ENCODE measurements around the gene COLQ. TPM values are rescaled to one million over a fixed set of nuclear protein-coding genes. Genes with fewer than 3 reads are reported as not detected.

Gene COLQ
- total and polyA plus RNA-seq, 12 donors, result 0.60 to 7.7 (median 2.0) TPM; not detected in 1

DNA sequence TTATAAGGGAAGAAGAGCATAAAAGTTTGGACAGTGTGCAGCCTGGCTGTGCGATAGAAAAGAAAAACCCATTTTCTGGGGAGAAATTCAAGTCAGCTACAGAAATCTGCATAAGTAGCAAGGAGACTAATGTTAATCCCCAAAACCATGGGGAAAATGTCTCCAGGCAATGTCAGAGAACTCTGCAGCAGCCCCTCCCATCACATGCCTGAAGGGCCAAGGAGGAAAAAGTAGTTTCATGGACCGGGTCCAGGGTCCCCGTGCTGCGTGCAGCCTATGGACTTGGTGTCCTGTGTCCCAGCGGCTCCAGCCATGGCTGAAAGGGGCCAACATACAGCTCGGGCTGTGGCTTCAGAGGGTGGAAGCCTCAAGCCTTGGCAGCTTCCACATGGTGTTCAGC lies 28.3 kb upstream of the COLQ start:
- intact Hi-C loops (cut with DNase I), result loop anchor here in 1 of 2 donors (10.0 kb wide), 2 partner anchors 115 to 345 kb away; partner anchors contain the start of gene CAPN7
- H3K4me3 ChIP-seq, result no peak overlapping the region
- H3K4me1 ChIP-seq (replicated peaks in 1 of 2), result no peaks in the 10 kb centered on the region
- TF ChIP-seq CTCF (IDR thresholded peaks at IDR 0.05), result no peak
- TF ChIP-seq POLR2A (IDR thresholded peaks at IDR 0.05), result no peak
- H3K36me3 ChIP-seq (replicated peaks in 1 of 2), result no peaks in the 10 kb centered on the region
- H3K9me3 ChIP-seq (replicated peaks in 1 of 3), result no peaks in the 10 kb centered on the region
- H3K27ac ChIP-seq, result no peak overlapping the region
- H3K27me3 ChIP-seq, result no peaks in the 10 kb centered on the region
- no peak for DNase-seq
- WGBS, 4 donors, result 74 to 100% (median 94%) methylated on average over 4 to 6 of the region's 6 CpGs

DNA sequence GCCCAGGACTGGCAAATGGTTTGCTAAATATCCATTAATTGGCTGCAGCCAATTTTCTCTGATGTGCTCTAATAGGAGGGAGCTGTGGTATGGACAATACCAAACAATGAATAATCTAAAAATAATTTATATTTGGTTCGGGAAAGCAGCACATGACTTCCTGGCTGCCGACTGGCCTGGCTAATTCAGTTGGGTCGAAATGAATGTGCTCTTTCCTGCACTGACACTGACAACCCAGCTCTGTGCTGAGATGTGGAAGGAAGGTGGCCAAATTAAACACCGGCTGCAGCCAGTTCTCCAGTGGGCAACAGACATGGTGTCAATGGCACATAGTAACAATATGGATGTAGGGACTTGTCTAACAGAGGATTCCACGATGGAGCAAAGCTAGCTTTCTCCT lies 21.1 kb upstream of the COLQ start:
- Histone ChIP-seq H3K36me3 (replicated peaks in 1 of 2) (no peaks in the 10 kb centered on the region), H3K27me3 (no peaks in the 10 kb centered on the region), H3K4me1 (replicated peaks in 1 of 2) (no peaks in the 10 kb centered on the region), H3K4me3 (no peak overlapping the region), H3K9me3 (replicated peaks in 1 of 3) (no peaks in the 10 kb centered on the region), H3K27ac (no peak overlapping the region)
- DNase-seq, result no peak
- TF ChIP-seq POLR2A (IDR thresholded peaks at IDR 0.05) (no peak), CTCF (IDR thresholded peaks at IDR 0.05) (no peak)
- 46 to 63% (median 49%) methylated on average over 5 of the region's 5 CpGs for WGBS, 4 donors
- intact Hi-C loops (cut with DNase I), result no loop called here

DNA sequence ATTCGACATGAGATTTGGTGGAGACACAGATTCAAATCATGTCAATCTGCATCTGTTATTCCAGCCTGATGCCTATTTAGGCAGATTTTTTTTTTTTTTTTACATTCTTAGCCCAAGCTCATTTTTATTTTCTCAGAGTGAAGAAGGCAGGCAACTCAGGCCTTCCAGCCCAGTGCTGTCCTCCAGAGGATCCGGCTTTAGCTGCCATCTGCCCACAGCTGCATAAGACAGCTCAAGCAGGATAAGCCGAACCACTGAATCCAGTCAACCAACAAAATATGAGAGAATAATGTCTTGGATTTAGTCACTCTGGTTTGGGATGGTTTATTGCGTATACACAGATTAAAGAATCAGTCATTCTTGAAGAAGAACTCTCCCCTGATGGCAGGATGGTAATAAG lies 19.9 kb upstream of the COLQ start:
- DNase-seq, result no peak
- intact Hi-C loops (cut with DNase I), result no loop called here
- Histone ChIP-seq H3K4me1 (replicated peaks in 1 of 2) (no peaks in the 10 kb centered on the region), H3K27ac (no peak overlapping the region), H3K27me3 (no peaks in the 10 kb centered on the region), H3K9me3 (replicated peaks in 1 of 3) (no peaks in the 10 kb centered on the region), H3K36me3 (replicated peaks in 1 of 2) (no peaks in the 10 kb centered on the region), H3K4me3 (no peak overlapping the region)
- 96 to 100% (median 97%) methylated on average over 4 of the region's 4 CpGs for WGBS, 4 donors
- TF ChIP-seq POLR2A (IDR thresholded peaks at IDR 0.05), result no peak
- no peak for TF ChIP-seq CTCF (IDR thresholded peaks at IDR 0.05)

GRCh38 chr3:15539066-15539465 lies 17.6 kb upstream of the COLQ start:
- H3K4me3 ChIP-seq, result no peak overlapping the region
- TF ChIP-seq CTCF (IDR thresholded peaks at IDR 0.05) (no peak), POLR2A (IDR thresholded peaks at IDR 0.05) (no peak)
- H3K27me3 ChIP-seq, result no peaks in the 10 kb centered on the region
- H3K4me1 ChIP-seq (replicated peaks in 1 of 2), result no peaks in the 10 kb centered on the region
- H3K36me3 ChIP-seq (replicated peaks in 1 of 2), result no peaks in the 10 kb centered on the region
- no peak for DNase-seq
- H3K9me3 ChIP-seq (replicated peaks in 1 of 3), result no peaks in the 10 kb centered on the region
- intact Hi-C loops (cut with DNase I), result no loop called here
- 67 to 100% (median 98%) methylated on average over 1 of the region's 1 CpG for WGBS, 4 donors
- no peak overlapping the region for H3K27ac ChIP-seq

Measured in adrenal gland (tissue), 12 donors.